ENCODE measurements around the gene PPP1R8. TPM values are rescaled to one million over a fixed set of nuclear protein-coding genes. Genes with fewer than 3 reads are reported as not detected.

The PPP1R8 gene
- total RNA-seq: 37.2 and 54.4 TPM in 2 replicates

GRCh38 chr1:27830621-27831440, at the start of gene PPP1R8:
Gene PPP1R8, plus strand, starts transcription at chr1:27830782. Its CDS starts 54 bp downstream, at chr1:27830836.

GRCh38 chr1:27872059-27872801, 41.6 kb downstream of the PPP1R8 start, which contains the start of gene THEMIS2:
Gene THEMIS2, plus strand, starts transcription at chr1:27872544. Its CDS starts 28 bp downstream, at chr1:27872572.

Other genes with a start within 250 kb of the PPP1R8 start
- gene AHDC1, start 226.6 kb upstream of the PPP1R8 start, total RNA-seq: 4.4 and 5.6 TPM in 2 replicates
- gene FGR, start 195.6 kb upstream of the PPP1R8 start, total RNA-seq: under 0.01 TPM in 1 of 2 replicates, not detected in the other
- 23.6 and 107 TPM in 2 replicates for gene IFI6, start 158.6 kb upstream of the PPP1R8 start, total RNA-seq
- 10.5 and 14.9 TPM in 2 replicates for gene FAM76A, start 104.8 kb upstream of the PPP1R8 start, total RNA-seq
- 60.8 and 97.8 TPM in 2 replicates for gene STX12, start 57.6 kb upstream of the PPP1R8 start, total RNA-seq
- 3.3 and 5.6 TPM in 2 replicates for gene THEMIS2, start 41.8 kb downstream of the PPP1R8 start, total RNA-seq
- gene RPA2, start 83.8 kb downstream of the PPP1R8 start, total RNA-seq: 40.1 and 49.9 TPM in 2 replicates
- gene SMPDL3B, start 104.2 kb downstream of the PPP1R8 start, total RNA-seq: under 0.01 and 0.28 TPM in 2 replicates
- gene XKR8, start 129.2 kb downstream of the PPP1R8 start, total RNA-seq: 3.4 and 5.2 TPM in 2 replicates